Measurements from ENCODE around the gene C2CD2. TPM values are rescaled to one million over a fixed set of nuclear protein-coding genes. Genes with fewer than 3 reads are reported as not detected.
"Not testable (repeated sequence)": the region's sequence is repeated elsewhere in the genome, so short reads cannot be mapped to it uniquely, and the experiment has no call there.

C2CD2 gene
- total and polyA plus RNA-seq, 2 experiments from 2014 or later = 4.5 to 16.2 TPM

DNA sequence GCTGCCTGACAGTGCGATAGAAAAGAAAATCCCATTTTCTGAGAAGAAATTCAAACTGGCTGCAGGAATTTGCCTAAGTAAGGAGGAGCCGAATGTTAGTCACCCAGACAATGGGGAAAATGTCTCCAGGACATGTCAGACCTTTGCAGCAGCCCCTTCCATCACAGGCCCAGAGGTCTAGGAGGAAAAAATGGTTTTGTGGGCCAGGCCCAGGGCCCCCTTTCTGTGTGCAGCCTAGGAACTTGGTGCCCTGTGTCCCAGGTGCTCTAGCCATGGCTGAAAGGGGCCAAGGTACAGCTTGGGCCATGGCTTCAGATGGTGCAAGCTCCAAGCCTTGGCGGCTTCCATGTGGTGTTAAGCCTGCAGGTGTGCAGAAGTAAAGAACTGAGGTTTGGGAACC lies 41.8 kb upstream of the C2CD2 start:
- no peaks in the 10 kb centered on the region for H3K27me3 ChIP-seq (ENCODE audit: insufficient read depth)
- no peak overlapping the region for H3K27ac ChIP-seq (ENCODE audit: low read depth)
- 0 out of 2 replicates have a peak, but pooled peaks cover 4% of the 10 kb centered on the region for H3K9me2 ChIP-seq (ENCODE audit: insufficient read depth)
- DNase-seq (ENCODE audit: low spot score) (no peak), ATAC-seq (no peak)
- H3K4me3 Mint-ChIP-seq = no peak overlapping the region
- TF ChIP-seq EZH2 (IDR thresholded peaks at IDR 0.05; ENCODE audit: low read depth, unreplicated experiment) = no peak
- no peak for TF ChIP-seq CREB1 (CRISPR knock-in tag; IDR thresholded peaks at IDR 0.05; ENCODE audit: low read depth)
- TF ChIP-seq ZNF331 (CRISPR knock-in tag; IDR thresholded peaks at IDR 0.05; ENCODE audit: low read depth) = no peak
- TF ChIP-seq STAT1 (IDR thresholded peaks at IDR 0.05; ENCODE audit: unreplicated experiment) = no peak
- TF ChIP-seq, protein P1, sequence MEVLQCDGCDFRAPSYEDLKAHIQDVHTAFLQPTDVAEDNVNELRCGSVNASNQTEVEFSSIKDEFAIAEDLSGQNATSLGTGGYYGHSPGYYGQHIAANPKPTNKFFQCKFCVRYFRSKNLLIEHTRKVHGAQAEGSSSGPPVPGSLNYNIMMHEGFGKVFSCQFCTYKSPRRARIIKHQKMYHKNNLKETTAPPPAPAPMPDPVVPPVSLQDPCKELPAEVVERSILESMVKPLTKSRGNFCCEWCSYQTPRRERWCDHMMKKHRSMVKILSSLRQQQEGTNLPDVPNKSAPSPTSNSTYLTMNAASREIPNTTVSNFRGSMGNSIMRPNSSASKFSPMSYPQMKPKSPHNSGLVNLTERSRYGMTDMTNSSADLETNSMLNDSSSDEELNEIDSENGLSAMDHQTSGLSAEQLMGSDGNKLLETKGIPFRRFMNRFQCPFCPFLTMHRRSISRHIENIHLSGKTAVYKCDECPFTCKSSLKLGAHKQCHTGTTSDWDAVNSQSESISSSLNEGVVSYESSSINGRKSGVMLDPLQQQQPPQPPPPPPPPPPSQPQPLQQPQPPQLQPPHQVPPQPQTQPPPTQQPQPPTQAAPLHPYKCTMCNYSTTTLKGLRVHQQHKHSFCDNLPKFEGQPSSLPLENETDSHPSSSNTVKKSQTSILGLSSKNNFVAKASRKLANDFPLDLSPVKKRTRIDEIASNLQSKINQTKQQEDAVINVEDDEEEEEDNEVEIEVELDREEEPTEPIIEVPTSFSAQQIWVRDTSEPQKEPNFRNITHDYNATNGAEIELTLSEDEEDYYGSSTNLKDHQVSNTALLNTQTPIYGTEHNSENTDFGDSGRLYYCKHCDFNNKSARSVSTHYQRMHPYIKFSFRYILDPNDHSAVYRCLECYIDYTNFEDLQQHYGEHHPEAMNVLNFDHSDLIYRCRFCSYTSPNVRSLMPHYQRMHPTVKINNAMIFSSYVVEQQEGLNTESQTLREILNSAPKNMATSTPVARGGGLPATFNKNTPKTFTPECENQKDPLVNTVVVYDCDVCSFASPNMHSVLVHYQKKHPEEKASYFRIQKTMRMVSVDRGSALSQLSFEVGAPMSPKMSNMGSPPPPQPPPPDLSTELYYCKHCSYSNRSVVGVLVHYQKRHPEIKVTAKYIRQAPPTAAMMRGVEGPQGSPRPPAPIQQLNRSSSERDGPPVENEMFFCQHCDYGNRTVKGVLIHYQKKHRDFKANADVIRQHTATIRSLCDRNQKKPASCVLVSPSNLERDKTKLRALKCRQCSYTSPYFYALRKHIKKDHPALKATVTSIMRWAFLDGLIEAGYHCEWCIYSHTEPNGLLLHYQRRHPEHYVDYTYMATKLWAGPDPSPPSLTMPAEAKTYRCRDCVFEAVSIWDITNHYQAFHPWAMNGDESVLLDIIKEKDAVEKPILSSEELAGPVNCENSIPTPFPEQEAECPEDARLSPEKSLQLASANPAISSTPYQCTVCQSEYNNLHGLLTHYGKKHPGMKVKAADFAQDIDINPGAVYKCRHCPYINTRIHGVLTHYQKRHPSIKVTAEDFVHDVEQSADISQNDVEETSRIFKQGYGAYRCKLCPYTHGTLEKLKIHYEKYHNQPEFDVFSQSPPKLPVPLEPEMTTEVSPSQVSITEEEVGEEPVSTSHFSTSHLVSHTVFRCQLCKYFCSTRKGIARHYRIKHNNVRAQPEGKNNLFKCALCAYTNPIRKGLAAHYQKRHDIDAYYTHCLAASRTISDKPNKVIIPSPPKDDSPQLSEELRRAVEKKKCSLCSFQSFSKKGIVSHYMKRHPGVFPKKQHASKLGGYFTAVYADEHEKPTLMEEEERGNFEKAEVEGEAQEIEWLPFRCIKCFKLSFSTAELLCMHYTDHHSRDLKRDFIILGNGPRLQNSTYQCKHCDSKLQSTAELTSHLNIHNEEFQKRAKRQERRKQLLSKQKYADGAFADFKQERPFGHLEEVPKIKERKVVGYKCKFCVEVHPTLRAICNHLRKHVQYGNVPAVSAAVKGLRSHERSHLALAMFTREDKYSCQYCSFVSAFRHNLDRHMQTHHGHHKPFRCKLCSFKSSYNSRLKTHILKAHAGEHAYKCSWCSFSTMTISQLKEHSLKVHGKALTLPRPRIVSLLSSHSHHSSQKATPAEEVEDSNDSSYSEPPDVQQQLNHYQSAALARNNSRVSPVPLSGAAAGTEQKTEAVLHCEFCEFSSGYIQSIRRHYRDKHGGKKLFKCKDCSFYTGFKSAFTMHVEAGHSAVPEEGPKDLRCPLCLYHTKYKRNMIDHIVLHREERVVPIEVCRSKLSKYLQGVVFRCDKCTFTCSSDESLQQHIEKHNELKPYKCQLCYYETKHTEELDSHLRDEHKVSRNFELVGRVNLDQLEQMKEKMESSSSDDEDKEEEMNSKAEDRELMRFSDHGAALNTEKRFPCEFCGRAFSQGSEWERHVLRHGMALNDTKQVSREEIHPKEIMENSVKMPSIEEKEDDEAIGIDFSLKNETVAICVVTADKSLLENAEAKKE (CRISPR knock-in tag; IDR thresholded peaks at IDR 0.05) = no peak
- TF ChIP-seq NANOG (IDR thresholded peaks at IDR 0.05; ENCODE audit: borderline replicate concordance) = no peak
- TF ChIP-seq, protein P2, sequence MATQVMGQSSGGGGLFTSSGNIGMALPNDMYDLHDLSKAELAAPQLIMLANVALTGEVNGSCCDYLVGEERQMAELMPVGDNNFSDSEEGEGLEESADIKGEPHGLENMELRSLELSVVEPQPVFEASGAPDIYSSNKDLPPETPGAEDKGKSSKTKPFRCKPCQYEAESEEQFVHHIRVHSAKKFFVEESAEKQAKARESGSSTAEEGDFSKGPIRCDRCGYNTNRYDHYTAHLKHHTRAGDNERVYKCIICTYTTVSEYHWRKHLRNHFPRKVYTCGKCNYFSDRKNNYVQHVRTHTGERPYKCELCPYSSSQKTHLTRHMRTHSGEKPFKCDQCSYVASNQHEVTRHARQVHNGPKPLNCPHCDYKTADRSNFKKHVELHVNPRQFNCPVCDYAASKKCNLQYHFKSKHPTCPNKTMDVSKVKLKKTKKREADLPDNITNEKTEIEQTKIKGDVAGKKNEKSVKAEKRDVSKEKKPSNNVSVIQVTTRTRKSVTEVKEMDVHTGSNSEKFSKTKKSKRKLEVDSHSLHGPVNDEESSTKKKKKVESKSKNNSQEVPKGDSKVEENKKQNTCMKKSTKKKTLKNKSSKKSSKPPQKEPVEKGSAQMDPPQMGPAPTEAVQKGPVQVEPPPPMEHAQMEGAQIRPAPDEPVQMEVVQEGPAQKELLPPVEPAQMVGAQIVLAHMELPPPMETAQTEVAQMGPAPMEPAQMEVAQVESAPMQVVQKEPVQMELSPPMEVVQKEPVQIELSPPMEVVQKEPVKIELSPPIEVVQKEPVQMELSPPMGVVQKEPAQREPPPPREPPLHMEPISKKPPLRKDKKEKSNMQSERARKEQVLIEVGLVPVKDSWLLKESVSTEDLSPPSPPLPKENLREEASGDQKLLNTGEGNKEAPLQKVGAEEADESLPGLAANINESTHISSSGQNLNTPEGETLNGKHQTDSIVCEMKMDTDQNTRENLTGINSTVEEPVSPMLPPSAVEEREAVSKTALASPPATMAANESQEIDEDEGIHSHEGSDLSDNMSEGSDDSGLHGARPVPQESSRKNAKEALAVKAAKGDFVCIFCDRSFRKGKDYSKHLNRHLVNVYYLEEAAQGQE (IDR thresholded peaks at IDR 0.05; ENCODE audit: unreplicated experiment) = no peak
- TF ChIP-seq POLR2AphosphoS5 (IDR thresholded peaks at IDR 0.05; ENCODE audit: low read depth) = no peak
- TF ChIP-seq, protein P3, sequence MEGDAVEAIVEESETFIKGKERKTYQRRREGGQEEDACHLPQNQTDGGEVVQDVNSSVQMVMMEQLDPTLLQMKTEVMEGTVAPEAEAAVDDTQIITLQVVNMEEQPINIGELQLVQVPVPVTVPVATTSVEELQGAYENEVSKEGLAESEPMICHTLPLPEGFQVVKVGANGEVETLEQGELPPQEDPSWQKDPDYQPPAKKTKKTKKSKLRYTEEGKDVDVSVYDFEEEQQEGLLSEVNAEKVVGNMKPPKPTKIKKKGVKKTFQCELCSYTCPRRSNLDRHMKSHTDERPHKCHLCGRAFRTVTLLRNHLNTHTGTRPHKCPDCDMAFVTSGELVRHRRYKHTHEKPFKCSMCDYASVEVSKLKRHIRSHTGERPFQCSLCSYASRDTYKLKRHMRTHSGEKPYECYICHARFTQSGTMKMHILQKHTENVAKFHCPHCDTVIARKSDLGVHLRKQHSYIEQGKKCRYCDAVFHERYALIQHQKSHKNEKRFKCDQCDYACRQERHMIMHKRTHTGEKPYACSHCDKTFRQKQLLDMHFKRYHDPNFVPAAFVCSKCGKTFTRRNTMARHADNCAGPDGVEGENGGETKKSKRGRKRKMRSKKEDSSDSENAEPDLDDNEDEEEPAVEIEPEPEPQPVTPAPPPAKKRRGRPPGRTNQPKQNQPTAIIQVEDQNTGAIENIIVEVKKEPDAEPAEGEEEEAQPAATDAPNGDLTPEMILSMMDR (conservative IDR thresholded peaks at IDR 0.05; ENCODE audit: low read depth in 2 of 2) = no peak
- no peak overlapping the region for H2AFZ ChIP-seq
- peaks cover 4% of the 10 kb centered on the region for H3K27me3 Mint-ChIP-seq (ENCODE audit: insufficient read depth, low read depth, poor library complexity)
- peaks cover 12% of the 10 kb centered on the region for H3K79me2 ChIP-seq (replicated peaks; ENCODE audit: insufficient read depth)
- peaks cover 92% of the 10 kb centered on the region for H3K36me3 Mint-ChIP-seq (ENCODE audit: low read depth)
- peaks cover 24% of the 10 kb centered on the region for H3K9me3 Mint-ChIP-seq
- H3K4me3 ChIP-seq = no peak overlapping the region
- H3K36me3 ChIP-seq (ENCODE audit: insufficient read depth) = peaks cover 10% of the 10 kb centered on the region; the same call in 1 of the 2 replicates
- H3K4me1 Mint-ChIP-seq = no peaks in the 10 kb centered on the region
- H3F3A ChIP-seq (replicated peaks; ENCODE audit: low read depth) = no peaks in the 10 kb centered on the region
- no peak overlapping the region for H3K4me2 ChIP-seq
- H3K27ac Mint-ChIP-seq = no peak overlapping the region
- H4K20me1 ChIP-seq (replicated peaks; ENCODE audit: insufficient read depth) = peaks cover 4% of the 10 kb centered on the region; the same call in 1 of the 2 replicates
- no peaks in the 10 kb centered on the region for H3K4me1 ChIP-seq (ENCODE audit: insufficient read depth)

DNA sequence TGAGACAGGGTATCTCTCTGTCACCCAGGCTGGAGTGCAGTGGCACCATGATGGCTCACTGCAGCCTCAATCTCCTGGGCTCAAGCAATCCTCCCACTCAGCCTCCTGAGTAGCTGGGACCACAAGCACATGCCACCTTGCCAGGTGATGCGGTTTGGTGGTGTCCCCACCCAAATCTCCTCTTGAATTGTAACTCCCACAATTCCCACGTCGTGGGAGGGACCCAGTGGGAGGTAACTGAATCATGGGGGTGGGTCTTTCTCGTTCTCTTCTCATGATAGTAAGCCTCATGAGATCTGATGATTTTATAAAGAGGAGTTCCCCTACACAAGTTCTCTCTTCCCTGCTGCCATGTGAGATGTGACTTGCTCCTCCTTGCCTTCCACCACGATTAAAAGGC lies 40.8 kb upstream of the C2CD2 start:
- H3K4me2 ChIP-seq; H3K4me1 Mint-ChIP-seq; H3K4me3 Mint-ChIP-seq; H3K27ac Mint-ChIP-seq; H3K27ac ChIP-seq (ENCODE audit: low read depth); H4K20me1 ChIP-seq (replicated peaks; ENCODE audit: insufficient read depth); DNase-seq (ENCODE audit: low spot score); H3K27me3 Mint-ChIP-seq (ENCODE audit: insufficient read depth, low read depth, poor library complexity); H2AFZ ChIP-seq; H3K4me3 ChIP-seq; ATAC-seq; H3K4me1 ChIP-seq (ENCODE audit: insufficient read depth); H3K79me2 ChIP-seq (replicated peaks; ENCODE audit: insufficient read depth); H3F3A ChIP-seq (replicated peaks; ENCODE audit: low read depth); H3K9me2 ChIP-seq (ENCODE audit: insufficient read depth); H3K27me3 ChIP-seq (ENCODE audit: insufficient read depth): not testable (repeated sequence)
- peaks cover 10% of the 10 kb centered on the region; the same call in 1 of the 2 replicates for H3K36me3 ChIP-seq (ENCODE audit: insufficient read depth)
- Mint-ChIP-seq H3K9me3 (peaks cover 24% of the 10 kb centered on the region), H3K36me3 (ENCODE audit: low read depth) (peaks cover 86% of the 10 kb centered on the region)
